GM18519 (cell line): ENCODE results near the gene TCEAL1.
"Not testable (repeated sequence)": the region's sequence is repeated elsewhere in the genome, so short reads cannot be mapped to it uniquely, and the experiment has no call there.

ENCODE experiments used
- ATAC-seq: cut with Tn5 transposase; IDR thresholded peaks from one replicate; pipeline ENCODE4 v1.9.1; 2021; ENCODE audit warnings: mild to moderate bottlenecking, moderate library complexity; ENCODE audit not compliant: unreplicated experiment, low FRiP score

TCEAL1 gene

GRCh38 chrX:103628386-103629317, at the start of gene TCEAL1:
TCEAL1 (plus strand) TSS chrX:103628975; CDS start chrX:103629917, 942 bp downstream.
- peak; percentile 70 for ATAC-seq

DNA sequence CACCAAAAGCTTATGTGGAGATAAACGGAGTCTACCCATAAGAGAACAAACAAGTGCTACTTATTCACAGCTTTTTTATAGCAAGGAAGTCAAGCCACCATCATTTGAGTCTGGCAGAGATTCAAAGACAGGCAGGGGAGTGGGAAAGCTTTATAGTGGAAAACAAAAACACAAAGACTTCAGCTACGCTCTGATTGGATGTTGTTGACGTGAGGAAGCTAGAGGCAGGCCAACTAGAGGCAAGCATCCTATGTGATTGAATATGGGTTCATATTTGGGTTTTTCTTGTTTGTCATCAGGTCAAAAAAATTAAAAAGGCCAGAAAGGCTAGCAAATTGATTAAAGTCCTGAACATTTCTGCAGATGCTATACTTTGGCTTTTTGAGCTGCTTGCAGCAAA, 44.2 kb upstream of the TCEAL1 start:
- no peak for ATAC-seq

DNA sequence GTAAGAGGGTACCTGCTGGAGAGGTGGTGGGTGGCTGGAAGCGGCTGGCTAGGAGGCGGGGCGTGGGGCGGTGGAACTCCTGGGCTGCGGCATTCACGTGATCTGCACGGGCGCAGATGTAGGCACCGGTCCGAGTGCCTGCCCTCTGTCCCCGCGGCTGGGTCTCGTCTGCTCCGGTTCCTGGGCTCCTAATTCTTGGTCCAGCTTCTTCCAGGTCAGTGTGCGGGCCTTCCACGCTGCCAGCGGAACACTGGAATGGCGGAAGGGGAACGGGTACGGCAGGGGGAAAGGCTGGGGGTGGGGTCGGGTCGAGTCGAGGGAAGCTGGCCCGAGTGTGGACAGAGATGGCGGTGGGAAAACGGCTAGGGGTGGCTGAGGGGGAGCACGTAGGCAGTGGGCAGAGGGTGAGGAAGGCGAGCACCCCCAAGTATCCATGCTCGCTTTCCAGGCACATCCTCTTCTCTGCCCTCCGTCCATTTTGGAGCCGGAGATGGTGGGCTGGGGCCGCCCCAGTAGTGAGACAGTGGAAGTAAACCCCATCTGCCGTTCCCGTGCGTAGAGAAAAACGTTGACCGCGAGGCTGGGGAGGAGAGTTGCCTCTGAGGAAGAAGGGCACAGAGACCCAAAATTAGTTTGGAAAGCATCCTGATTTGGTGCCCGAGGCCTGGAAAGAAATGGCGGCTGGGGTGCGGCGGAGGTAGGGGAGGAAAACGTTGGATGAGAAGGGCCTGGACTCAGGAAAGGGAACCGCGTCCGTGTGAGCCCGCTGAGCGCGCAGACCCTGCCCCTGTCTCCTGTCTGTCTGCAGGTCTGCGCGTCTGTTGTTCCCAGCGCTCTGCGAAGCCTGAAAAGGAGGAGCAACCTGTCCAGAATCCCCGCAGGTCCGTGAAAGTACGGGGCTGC, 43.1 kb upstream of the TCEAL1 start, which contains the start of gene TCEAL4:
Gene TCEAL4 (plus strand): TSS at position 105 of the 903 bp plus-strand sequence. CDS start 1,161 bp downstream, outside the sequence.
- ATAC-seq, result peak; percentile 56

- ATAC-seq, result no peak
Observed at GRCh38 chrX:103586314-103586646, 42.5 kb upstream of the TCEAL1 start.

DNA sequence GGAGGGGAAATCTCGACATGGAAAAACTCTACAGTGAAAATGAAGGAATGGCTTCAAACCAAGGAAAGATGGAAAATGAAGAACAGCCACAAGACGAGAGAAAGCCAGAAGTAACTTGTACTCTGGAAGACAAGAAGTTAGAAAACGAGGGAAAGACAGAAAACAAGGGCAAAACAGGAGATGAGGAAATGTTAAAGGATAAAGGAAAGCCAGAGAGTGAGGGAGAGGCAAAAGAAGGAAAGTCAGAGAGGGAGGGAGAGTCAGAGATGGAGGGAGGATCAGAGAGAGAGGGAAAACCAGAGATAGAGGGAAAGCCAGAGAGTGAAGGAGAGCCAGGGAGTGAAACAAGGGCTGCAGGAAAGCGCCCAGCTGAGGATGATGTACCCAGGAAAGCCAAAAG, 42.1 kb upstream of the TCEAL1 start:
- no peak for ATAC-seq

- not testable (repeated sequence) for ATAC-seq
Observed at GRCh38 chrX:103592295-103592694, 36.5 kb upstream of the TCEAL1 start.

DNA sequence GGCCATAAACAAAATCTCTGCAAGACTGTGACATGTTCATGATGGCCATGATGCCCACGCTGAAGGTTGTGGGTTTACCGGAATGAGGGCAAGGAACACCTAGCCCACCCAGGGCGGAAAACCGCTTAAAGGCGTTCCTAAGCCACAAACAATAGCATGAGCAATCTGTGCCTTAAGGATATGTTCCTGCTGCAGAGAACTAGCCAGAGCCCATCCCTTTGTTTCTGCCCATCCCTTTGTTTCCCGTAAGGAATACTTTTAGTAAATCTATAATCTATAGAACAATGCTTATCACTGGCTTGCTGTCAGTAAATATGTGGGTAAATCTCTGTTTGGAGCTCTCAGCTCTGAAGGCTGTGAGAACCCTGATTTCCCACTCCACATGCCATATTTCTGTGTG, 33.6 kb upstream of the TCEAL1 start:
- not testable (repeated sequence) for ATAC-seq

DNA sequence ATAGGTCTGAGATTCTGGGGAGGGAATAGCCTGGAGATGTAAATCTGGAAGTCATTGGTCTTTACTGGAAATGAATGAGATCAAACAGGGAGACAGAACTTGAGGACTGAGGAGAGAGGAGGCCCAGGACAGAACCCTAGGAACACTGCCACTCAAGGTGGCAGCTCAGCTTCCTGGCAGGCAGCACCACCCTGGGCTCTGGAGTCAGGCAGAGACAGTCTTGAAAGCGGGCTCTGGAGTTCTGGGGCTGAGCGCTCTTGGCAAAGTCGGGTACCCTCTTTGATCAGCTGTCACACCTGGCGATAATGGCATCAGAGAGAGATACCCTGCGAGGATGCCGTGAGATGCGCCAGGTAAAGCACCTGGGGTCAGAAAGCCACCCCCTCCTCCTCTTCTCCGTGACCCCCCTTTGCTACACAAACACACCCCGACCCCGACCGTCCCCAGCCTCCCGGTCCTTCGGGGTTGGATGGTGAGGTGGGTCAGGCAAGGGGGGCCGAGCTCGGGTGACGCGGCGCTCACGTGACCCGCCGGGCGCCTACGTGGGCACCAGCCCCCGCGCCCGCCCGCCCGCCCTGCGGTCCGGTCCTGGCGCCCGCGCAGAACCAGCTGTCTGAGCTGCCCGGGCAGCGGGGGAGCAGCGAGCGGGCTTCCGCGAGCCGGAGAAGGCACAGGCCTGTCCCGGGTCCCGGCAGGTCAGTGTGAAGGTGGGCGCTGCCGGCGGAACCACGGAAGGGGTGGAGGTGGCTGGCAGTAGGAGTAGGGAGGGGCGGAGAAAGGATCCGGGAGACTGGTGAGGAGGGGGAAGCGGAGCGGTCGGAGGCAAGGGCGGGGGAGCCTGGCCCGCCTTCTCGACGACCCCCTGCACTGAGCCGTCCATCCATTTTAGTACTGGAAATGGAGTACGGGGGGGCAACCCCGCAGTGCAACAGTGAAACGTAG, 21.1 kb upstream of the TCEAL1 start, which contains the start of gene TCEAL3:
Gene TCEAL3 (plus strand): TSS at position 600 of the 942 bp plus-strand sequence. CDS start 1,102 bp downstream, outside the sequence.
- ATAC-seq, result no peak

DNA sequence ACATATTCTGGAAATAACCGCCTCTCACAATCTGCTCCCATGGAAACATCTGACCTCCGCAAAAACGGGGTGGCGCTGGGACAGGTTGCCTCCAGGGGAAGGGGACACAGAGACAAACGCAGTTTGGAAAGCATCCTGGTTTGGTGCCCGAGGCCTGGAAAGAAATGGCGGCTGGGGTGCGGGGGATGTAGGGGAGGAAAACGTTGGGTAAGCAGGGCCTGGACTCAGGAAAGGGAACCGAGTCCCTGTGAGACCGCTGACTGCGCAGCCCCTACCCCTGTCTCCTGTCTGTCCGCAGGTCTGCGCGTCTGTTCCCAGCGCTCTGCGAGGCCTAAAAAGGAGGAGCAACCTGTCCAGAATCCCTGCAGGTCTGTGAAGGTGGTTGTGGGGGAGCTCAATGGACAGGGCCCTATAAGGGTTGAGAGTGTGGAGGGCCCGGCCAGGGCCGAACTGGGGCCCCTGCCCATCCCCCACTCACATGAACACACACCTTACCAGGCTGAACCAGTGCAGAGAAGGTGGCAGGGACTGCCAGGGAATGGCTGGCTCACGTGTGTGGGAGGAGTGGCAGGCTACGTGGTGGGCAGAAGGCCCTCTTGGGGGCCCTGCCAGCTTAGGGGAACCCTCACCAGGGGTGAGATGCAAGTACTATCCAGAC, 20.3 kb upstream of the TCEAL1 start:
- no peak for ATAC-seq

DNA sequence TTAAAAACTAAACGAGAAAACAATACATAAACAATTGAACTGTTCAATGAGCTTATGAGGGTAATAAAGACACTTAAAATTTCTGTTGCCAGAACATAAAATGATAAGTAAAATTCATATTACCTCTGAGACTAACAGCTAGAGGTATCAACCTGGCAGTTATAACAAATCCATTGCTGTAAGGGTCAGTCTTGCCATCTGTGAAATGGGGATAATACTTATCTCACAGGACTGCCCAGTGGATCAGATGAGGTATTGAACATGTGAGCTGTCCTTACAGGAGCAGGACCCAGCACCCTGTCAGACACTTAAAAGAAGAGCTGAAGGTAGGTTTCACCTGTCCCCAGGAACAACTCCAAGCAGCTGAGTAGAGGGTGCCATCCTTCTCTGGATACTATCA, 18.5 kb upstream of the TCEAL1 start:
- ATAC-seq, result no peak

- no peak for ATAC-seq
Observed at GRCh38 chrX:103613362-103613890, 15.3 kb upstream of the TCEAL1 start.

GRCh38 chrX:103614999-103615398, 13.8 kb upstream of the TCEAL1 start:
- no peak for ATAC-seq

- ATAC-seq, result no peak
Observed at GRCh38 chrX:103615781-103616371, 12.9 kb upstream of the TCEAL1 start.

GRCh38 chrX:103616676-103617186, 12.0 kb upstream of the TCEAL1 start:
- no peak for ATAC-seq

DNA sequence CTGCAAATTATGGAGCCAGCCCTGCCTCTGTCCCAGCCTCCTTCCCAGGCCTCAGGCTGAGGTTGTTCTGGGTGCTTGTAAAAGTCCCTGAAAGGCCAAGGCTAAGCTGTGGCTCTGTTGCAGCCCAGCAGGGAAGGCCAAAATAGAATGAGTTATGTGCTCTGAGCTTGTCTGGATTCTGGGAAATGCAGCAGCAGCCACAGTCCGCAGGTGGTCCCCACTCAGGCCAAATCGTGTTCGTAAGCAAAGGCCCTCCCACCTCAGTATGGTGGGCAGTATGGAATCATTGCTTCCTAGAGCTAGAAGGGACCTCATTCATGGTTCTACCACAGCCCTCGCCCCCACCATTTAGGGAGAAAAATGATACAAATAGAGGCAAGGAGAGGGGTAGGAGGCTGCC, 4.7 kb upstream of the TCEAL1 start:
- no peak for ATAC-seq

- ATAC-seq, result no peak
Observed at GRCh38 chrX:103626855-103627254, 1.9 kb upstream of the TCEAL1 start.

DNA sequence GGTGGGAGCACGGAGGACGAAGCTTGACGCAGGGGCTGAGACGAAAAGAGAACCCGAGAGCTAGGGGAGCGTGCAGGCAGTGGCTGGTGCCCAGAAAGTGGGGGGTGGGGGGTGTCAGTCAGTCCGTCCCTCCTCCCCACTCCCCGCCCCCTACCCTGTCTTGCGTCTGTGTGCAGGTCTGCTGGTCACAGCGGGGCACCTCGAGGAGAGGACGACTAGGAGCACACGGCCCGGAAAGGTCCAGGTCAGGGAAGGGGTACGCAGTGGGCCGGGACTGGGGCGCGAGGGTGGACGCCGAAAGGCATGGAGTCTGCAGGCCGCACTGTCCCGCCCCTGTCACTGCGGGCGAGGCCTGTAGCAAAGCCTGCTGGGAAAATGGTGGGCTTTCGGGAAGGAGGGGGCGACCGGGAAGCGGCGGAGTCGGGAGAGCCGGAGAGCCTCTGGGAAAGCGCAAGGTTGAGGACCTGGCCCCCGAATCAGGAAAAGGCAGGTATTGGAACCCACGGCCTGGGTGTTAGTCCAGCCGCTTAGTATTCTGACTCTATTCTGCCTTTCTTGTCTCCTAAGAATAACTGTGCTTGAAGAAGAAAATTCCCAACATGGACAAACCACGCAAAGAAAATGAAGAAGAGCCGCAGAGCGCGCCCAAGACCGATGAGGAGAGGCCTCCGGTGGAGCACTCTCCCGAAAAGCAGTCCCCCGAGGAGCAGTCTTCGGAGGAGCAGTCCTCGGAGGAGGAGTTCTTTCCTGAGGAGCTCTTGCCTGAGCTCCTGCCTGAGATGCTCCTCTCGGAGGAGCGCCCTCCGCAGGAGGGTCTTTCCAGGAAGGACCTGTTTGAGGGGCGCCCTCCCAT, 769 bp downstream of the TCEAL1 start:
- ATAC-seq, result no peak

GRCh38 chrX:103630171-103630511, 1.4 kb downstream of the TCEAL1 start:
- ATAC-seq, result no peak
